Activated CD4-positive, alpha-beta T cell treated with anti-CD3 and anti-CD28 coated beads for 48 hours (primary cell): ENCODE results near the gene TJAP1.
A peak's percentile ranks its signal among the peaks of the same experiment; 100 is the strongest.
"Not testable (repeated sequence)": the region's sequence is repeated elsewhere in the genome, so short reads cannot be mapped to it uniquely, and the experiment has no call there.

Source experiments
- DNase-seq: peaks from one replicate; pipeline ENCODE4 v3.0.0-alpha.2; 2020

Gene TJAP1

DNA sequence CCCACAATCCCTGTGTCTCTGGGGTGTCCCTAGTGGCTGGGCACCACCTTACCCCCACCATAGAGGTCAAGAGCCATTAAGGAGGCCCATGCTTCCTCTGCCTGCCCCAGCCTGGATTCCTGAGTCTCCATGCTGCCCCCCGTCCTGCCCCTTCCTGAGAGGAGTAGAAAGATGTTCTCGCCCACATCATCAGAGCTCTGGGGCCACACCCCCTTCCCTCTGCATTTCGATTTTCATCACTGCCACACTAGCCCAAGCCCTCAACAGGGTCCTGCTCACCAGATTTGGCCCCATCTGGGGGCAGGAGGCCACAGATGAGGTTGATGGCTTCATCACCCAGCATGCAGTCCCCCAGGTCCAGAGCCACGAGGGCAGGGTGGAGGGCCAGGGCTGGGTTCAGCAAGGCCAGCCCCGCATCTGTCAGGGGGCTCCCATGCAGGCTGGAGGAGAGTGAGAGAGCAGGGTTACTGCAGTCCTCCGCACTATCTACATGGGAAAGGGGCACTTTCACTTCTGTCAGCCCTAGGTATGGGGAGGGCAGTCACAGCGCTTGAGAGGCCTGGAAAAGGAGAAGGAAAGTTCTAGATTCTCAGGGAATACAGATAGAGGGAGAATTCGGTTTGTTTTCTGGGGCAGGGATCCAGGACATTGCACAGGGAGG lies 31.2 kb downstream of the TJAP1 start:
- no peak for DNase-seq

DNA sequence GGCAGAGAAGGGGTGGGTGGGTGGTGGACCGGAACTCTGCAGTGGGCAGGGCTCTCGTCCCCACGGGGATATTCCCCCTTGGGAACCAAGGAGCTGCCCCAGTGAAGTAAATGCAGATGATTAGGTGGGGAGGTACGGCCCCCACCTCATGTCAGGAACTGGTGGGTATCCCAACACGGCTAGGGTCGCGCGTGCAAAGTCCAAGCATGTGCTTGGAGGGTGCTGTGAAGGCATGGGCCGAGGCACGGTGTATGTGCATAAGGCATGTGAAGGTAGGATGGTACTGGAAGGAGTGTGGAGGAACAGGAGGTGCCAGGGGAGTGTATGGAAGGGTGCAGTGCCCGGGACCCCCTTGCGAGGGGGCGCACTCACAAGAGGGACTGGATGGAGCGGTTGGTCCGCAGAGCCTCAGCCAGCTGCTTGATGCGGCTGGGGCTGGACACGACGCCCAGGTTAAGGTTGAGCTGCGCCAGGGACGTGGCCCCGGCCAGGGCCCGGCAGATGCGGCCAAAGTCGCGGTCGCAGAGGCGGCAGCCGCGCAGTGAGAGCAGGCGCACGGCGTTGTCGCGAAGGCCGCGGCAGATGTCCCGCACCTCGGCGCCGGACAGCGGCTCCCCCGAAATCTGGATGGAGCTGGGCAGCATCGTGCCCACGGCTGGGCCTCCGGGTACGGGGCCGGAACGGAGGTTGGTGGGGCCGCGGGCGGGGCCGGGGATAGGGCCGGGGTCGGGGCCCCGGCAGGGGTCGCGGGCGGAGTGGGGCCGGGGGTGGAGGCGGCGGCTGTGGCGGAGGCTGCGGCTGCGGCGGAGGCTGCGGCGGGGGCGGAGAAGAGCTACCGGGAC lies 32.0 kb downstream of the TJAP1 start:
- no peak for DNase-seq

DNA sequence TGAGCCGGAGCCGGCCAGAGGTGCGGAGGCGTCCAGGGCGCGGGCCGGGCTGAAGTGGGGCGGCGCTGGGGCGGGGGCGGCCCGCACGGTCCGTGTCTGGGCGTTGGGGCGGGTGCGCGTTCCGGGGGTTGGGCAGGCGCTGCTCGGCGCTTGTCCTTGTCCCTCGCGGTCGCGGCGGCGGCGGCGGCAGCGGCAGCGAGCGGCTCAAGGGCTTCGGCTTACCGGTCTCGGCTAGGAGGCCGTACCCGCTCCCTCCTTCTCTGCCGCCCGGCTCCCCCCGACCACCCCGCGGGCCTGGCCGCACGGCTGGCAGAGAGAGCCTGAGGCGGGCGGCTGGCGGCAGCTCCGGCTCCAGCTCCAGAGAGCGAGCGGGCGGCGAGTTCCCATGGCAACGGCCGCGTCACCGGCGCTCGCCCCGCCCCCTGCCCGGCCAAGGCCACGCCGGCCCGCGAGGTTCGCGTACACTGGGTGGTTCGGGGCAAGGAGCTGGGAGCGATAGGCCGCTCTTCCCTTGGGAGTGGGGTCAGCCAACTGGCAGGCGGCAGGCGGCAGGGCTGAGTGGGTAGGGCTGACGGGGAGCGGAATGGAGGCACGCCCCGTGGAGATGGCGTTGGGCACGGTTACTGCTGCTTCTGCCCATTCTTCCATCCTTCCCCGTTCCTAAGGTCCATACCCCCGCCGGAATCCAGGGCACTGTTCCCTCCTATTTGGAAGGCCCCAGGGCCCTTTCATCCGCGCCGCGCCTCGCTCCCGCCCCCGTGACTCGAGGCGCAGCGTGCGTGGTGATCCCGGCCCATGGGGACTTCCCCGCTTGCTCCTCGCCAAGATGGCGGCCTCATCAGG lies 32.8 kb downstream of the TJAP1 start, which contains the start of gene LRRC73:
Gene LRRC73, minus strand, starts transcription at position 363 of the 843 bp plus-strand sequence. CDS start 561 bp downstream, outside the sequence.
- DNase-seq = peak; percentile 80

DNA sequence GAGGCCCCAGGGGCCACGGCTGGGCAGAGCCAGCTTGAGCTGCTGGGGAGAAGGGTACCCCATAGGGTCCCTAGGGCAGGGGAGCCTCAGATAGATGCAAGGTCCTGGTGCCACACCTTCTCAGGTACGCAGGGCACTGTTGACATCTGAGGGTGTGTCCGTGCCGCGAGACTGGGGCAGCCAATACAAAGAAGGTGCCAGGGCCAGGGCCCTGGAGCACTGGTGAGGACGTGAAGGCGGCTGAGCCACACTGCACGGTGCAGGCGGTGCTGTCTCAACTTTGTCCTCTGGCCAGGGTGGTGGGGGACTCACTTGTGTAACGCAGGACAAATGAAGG lies 33.4 kb downstream of the TJAP1 start:
- no peak for DNase-seq

DNA sequence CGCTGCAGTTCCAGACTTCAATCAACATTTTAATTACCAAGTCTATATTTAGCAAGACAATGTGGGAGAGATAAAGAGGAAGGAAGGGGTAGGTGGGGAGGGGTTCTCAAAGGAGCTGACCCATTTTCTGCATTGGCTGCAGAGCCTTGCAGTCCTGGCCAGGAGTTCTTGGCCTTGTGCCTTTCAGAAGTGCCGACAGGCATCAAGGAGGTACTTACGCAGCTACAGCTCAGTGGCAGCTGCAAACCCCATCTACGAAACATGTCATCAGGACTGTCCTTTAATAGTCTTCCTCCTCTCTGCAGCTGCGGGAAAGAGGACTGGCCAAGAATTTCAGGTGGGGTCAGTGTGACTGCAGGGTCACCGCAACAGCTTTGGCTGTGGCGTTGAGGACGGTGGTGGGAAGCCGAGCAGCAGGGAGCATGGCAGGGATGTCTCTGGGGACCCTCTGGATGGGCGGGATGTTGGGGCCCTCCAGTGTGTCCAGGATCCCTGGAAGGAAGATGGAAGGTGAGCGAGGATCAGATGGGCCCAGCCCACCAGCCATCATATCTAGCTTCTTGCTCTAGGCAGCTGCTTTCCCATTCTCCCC lies 34.5 kb downstream of the TJAP1 start:
- no peak for DNase-seq

DNA sequence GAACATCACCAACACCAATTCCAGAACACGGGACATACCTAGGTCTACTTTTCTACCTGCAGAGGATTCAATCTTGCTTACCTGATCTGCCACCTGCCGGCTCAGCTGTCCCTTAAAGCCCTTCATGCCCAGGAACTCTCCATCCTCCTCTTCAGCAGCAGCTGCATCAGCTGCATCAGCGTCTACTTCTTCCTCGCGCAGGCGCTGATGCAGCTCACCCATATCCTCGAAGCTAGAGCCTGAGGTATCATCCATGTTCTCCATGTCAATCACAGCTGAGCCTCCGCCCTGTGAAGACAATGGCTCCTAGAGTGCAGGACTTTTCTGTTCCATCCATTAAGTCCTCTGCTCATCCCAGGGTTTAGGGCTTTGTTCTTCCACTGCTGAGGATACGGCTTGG lies 38.4 kb downstream of the TJAP1 start:
- DNase-seq = no peak

DNA sequence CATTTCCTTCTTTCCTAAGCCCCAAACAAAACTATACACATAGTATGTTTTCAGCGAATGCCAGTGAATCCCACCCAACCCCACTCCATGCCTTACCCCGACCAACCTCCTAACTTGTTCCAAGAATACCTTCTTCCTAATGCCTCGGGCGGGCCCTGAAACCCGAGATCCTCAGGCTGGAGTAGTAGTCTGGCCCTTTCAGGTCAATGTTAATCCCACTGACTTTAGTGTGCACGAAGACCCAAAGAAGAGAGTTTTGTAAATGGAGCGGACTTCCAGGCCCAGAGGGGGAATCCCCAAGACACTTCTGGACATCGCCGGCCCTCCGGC lies 39.0 kb downstream of the TJAP1 start:
- DNase-seq = no peak

DNA sequence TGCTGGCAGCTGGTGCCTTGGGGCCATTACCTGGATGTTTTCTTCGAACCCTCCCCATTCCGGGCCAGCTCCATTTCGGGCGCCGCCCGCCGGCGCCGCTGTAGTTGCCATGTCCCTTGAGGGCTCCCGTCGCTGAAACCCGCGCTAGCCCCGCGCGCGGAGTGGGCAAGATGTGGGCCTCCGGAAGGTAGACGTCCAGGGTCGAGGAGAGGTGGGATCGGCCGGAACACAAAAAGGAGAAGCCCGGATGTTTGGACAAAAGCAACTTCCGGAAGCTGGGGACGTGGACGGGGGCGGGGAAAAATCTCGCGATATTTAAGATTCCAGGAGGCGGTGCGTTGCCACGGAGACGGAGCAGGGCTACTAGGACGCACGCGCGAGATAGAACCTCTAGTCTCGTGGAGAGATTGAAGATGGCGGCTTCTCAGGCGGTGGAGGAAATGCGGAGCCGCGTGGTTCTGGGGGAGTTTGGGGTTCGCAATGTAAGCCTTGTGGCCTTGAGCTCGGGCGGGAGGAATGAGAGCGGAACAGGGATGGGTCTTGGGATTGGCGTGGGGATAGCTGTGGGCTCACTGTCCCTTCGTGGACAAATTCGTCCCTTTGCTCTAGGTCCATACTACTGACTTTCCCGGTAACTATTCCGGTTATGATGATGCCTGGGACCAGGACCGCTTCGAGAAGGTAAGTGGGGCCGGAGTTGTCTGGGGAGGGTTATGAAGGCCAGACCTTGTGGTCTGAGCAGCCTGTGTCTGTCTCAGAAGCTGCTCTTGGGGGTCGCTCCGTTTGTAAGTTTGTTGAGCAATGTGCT lies 39.5 kb downstream of the TJAP1 start, which contains the start of the genes POLR1C and YIPF3:
Gene POLR1C, plus strand, starts transcription at position 393 of the 808 bp plus-strand sequence. Its CDS starts 21 bp downstream, at position 414.
Gene YIPF3, minus strand, starts transcription at position 230 of the 808 bp plus-strand sequence. Its CDS starts 119 bp downstream, at position 111.
- DNase-seq = peak; percentile 98

DNA sequence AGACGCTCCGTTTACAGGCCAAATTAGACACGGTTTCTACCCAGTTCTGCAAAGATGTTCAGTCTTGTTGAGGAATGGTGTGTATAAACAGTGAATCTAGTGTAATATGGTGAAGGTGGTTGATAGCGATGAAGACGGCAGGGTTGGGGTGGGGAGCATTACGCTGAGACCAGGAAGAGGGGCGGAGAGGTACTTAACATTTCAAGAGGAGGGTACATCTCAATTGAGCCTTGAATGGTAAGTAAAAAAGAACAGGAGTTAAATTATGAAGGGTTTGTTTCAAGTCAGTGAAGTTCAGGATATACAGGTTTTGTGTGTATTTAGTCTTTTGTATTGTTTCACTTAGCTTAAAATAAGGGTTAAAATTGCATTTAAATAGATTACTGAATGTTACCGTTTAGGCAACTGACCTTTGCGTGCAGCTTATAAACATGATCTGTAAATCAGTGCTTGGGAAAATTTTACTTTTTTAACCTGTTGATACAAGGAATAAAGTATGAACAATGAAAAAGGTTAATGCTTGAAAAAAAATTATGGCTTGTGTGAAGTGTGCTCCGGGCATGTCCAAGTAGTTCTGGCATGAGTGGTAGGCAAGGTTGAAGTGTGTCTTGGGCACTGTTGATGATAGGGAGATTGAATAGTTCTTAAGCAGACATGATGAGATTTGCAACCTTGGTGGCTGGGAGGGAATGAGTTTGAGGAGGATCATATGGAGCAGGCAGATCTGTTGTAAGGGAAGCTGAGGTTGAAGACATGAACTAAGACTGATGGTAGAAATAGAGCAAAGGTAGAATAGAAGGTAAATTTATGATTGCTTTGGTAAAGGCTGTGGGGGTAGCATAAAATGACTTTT lies 40.4 kb downstream of the TJAP1 start:
- DNase-seq = no peak

DNA sequence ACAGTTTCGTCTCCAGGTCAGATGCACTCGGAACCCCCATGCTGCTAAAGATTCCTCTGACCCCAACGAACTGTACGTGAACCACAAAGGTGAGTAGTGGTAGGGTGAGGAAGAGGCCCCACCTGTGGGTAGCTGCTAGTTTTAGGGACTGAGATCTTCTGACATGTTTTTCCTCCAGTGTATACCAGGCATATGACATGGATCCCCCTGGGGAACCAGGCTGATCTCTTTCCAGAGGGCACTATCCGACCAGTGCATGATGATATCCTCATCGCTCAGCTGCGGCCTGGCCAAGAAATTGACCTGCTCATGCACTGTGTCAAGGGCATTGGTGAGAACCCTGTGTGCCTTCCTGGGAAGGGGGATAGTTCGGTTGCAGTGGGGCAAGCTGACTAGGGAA lies 42.7 kb downstream of the TJAP1 start:
- no peak for DNase-seq

DNA sequence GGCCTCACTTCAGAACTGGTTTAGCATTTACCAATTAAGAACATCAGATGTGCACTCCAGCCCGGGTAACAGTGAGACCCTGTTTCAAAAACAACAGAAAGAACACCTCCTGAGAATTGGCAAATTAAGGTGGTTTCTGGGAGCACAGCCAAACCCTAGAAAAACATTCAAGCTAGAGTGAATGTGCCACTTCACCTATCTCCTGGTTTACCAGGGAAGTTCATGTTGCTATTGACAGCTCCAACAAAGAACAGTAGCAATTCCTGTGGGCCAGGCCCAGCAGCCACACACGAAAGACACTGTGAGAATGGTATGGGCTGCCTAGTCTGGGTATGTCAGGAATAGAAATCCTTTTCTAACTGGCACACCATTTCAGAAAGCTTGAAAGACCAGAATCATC lies 44.5 kb downstream of the TJAP1 start:
- no peak for DNase-seq

DNA sequence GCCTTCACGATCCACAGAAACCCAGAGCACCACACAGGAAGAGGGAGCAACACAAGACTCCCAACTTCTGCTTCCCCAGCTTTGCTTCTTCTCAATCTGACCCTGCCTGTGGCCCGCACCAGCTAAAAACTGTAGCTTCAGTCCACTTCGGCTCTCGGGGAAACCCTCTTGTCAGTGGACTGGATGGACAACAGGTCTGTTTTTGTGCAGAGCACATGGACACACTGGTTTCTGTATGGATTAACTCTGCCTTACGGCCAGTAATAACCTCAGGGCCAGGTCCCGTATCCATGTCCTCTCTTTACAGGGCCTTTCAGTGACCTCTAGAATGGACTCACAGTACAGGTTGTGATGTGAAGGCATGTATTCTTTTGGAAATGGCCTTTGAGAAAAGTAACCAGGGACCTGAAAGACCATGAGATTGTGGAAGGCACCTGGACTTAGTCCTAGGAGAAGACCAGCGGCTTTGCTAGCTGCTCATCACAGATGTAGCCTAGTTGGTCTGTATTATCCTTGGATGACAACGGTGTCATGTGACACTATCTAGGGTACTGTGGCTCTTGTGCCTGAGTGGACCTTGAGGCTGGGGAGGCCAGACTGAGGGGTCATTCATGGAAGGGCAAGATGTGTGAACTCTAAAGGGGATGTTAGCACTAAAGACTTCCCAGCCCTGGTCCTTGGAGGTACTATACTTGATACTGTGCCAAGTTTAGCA lies 45.3 kb downstream of the TJAP1 start:
- no peak for DNase-seq

DNA sequence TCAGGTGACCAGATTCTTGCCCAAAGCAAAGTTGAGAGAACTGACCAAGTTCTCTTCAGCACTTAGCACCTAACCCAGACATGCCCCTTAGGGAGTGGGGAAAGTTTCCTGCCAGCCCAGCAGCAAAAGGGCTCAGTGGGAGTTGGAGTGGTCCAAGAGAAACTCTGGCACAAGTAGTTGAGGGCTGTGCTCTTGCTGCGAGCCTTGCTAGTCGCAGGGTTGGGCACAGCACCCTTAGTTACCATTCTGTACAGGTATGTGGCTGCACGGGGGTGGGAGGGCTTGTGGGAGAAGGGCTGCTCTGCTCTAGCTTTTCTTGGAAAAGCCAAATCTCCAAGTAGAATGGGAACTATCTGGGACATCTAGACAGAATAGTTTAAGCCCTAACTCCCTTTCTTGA lies 45.9 kb downstream of the TJAP1 start:
- no peak for DNase-seq

DNA sequence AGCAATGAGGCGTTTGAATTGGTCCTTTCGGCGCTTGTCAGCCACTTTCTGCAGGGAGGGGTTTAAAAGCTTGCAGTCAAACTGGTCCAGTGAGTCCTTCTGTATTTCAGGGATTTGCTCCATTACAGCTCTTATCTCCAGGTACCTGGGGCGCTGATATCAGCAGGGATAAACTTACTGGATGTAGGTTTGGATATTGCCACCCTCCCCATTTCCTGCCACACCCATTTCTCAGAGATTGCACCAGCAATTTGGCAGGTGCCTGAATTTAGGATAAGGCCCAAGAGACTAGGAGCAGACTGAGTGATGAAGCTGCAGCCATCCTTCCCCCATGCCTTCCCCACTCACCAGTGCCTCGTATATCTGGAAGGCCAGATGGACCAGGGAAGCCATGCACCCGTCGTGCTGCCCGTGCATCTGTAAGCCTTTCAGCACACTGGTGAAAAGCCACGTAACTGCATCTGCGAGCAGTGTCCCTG lies 47.2 kb downstream of the TJAP1 start:
- DNase-seq = no peak

DNA sequence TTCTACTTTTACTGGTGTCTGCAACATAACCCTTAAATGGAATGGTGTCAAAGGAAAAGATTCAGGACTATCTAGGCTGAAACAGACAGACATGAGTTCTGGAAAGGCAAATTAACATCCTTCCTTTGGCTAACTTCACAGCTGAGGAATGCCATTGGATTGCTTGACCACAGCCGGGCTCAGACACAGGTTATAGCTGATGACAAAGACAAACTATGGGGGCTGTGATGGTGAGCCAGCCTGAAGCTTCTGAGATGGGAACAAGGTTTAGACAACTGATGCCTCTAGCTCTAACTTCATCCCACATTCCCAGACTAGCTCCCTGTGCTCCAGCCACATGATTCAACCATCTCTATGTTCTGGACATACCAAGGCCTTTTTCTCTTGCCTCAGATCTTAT lies 54.8 kb downstream of the TJAP1 start:
- DNase-seq = no peak

DNA sequence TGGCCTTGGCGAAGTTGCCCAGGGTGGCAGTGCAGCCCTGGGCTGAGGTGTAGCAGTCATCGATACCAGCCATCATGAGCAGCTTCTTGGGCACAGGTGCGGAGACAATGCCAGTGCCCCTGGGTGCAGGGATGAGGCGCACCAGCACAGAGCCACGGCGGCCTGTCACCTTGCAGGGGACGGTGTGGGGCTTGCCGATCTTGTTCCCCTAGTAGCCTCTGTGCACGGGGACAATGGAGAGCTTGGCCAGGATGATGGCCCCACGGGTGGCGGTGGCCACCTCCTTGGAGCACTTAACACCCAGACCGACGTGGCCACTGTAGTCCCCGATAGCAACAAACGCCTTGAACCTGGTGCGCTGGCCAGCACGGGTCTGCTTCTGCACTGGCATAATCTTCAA lies 61.6 kb downstream of the TJAP1 start:
- DNase-seq = not testable (repeated sequence)

DNA sequence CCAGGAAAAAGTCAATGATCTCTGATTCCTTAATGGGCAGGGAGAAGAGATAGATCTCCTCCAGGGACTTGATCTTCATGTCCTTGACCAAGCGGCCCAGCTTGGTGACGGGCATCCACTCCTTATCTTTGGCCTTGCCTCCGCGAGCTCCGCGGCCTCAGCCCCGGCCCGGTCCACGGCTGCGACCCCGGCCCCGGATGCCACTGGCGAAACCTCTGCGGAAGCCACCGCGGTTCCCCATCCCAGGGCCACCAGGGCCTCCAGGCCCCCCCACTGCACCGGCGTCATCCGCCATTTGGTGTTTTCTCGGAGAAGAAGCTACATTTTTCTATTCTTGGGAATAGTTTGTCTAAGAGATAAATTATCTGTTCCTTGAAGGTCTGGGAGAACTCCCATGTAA lies 62.0 kb downstream of the TJAP1 start:
- not testable (repeated sequence) for DNase-seq

DNA sequence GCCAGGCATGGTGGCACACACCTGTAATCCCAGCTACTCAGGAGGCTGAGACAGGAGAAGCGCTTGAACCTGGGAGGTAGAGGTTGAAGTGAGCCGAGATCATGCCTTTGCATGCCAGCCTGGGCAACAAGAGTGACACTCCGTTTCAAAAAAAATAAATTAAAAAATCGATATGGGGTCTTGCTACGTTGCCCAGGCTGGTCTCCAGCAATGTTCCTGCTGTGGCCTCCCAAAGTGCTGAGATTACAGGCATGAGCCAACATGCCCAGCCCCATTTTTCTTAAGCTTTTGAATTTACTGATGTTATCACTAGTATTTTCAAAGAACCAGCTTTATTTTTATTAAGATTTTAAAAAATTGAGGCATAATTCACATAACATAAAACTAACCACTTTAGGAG lies 63.1 kb downstream of the TJAP1 start:
- no peak for DNase-seq

DNA sequence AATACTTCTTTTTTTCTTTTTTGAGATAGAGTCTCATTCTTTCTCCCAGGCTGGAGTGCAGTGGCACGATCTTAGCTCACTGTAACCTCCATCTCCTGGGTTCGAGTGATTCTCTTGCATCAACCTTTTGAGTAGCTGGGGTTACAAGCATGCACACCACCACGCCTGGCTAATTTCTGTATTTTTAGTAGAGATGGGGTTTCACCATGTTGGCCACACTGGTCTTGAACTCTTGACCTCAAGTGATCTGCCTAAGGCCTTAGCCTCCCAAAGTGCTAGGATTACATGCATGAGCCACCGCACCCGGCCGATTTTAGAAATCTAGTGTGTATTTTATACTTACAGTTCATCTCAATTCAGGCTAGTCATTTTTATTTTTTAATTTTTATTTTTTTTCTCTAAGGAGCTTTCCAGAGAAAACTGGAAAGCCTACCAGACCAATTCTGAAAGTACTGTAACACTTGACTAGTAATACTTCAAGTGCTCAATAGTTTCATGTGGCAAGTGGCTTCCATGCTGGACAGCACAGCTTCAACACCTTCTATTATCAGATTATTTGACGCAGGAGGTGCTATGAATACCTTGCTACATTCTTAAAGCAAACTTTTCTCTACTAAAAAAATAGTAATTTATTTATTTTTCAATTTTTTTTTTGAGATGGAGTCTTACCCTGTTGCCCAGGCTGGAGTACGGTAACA lies 64.6 kb downstream of the TJAP1 start:
- DNase-seq = no peak

DNA sequence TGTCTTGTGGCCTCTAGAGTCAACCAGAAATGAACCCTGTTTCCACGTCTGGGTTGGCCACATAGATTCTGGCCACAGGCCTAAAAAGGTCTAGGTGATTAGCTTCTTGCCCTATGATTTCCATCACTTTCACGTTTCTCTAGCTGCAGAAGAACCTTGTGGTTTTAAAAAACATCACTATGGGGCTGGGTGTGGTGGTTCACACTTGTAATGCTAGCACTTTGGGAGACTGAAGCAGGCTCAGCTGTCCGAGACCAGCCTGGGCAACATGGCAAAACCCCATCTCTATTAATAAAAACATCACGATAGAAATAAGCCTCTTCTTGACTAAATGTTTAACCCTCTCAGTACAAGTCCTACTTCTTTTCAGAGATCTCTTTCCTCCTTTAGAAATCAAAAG lies 67.1 kb downstream of the TJAP1 start:
- no peak for DNase-seq
